Prostate gland (tissue), 2 donors: Measurements from ENCODE around the gene TNFAIP3. TPM values are rescaled to one million over a fixed set of nuclear protein-coding genes. Genes with fewer than 3 reads are reported as not detected.

Experiments used
- DNase-seq: peaks from one replicate; pipeline ENCODE4 v3.0.0-alpha.2; 2019; ENCODE audit warnings: low spot score
- H3K27ac ChIP-seq, 2 donors: fragments of 200-600 bp; sonication (generic); 2 replicates each; pipeline ENCODE4 v1.5.1; 2017 to 2019
- H3K27me3 ChIP-seq: fragments of 200-600 bp; sonication (generic); replicated peaks from 2 replicates; pipeline ENCODE4 v1.5.1; 2019; ENCODE audit not compliant: insufficient read depth
- H3K36me3 ChIP-seq, 2 donors: fragments of 200-600 bp; sonication (generic); 1 replicate in 1 of 2; 2 replicates in 1 of 2; pipeline versions ENCODE4 v1.5.1 to v1.8.1; 2017 to 2019
- H3K4me1 ChIP-seq: fragments of 200-600 bp; sonication (generic); replicated peaks from 2 replicates; pipeline ENCODE4 v1.5.1; 2019
- H3K4me3 ChIP-seq, 2 donors: fragments of 200-600 bp; sonication (generic); 2 replicates each; pipeline ENCODE4 v1.5.1; 2017 to 2019
- H3K9me3 ChIP-seq: fragments of 200-600 bp; sonication (generic); 2 replicates; pipeline ENCODE4 v1.5.1; 2017
- POLR2A ChIP-seq: fragments of 450-650 bp; IDR thresholded peaks from one replicate; pipeline ENCODE4 v1.6.1; 2016; ENCODE audit warnings: antibody characterized with exemption, mild to moderate bottlenecking
- POLR2AphosphoS5 ChIP-seq: sonication (generic); formaldehyde crosslinking; IDR thresholded peaks from one replicate; pipeline ENCODE4 v1.6.1; 2017; ENCODE audit warnings: antibody characterized with exemption
- WGBS: methylation state at CpG from one replicate; pipeline ENCODE4 v1.1.5; 2018; 5-methylcytosine and 5-hydroxymethylcytosine counted together
- intact Hi-C: fragments of 100-400 bp; cut with DNase I; formaldehyde crosslinking; loops from one replicate; pipeline ENCODE4 v1.14.2; 2022
- total RNA-seq, 2 donors: library from RNA; depleted of rRNA; stranded (reverse); fragments of >200 nt; gene quantifications; one replicate each; pipeline ENCODE4 v1.1.0, GENCODE V29; 2016
- TF ChIP-seq, protein P1 (sequence below), 4 experiments: fragments of 200-600 bp in 2 of 4; fragments of 450-650 bp in 2 of 4; sonication (generic) in 2 of 4; IDR thresholded peaks; 1 replicate in 3 of 4; 2 replicates in 1 of 4; pipeline ENCODE4 v1.5.1; 2016 to 2019; ENCODE audit warnings: antibody characterized with exemption in 4 of 4, mild to moderate bottlenecking in 2 of 4, moderate library complexity in 2 of 4

Gene TNFAIP3
- total RNA-seq, 2 donors from 2014 or later = 13.0 to 19.9 TPM

DNA sequence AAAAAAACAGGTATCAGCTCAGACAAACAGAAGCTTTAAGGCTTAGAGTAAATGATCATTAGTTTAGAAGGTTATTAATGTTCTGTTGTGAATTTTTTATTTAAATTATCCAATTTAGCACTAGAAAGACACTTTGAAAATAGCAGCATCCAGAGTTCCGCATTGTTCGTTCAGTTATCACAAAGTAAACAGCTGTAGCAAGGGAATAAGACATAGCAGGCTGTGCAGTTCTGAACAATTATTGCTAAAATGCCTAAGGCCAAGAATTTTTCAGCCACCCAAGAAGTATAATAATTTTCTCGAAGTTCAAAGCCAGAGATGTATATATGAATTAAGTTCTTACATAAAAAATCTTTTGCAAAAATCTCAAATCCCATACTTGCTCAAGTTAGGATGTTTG lies 8.0 kb upstream of the TNFAIP3 start:
- intact Hi-C loops = no loop called here
- Histone ChIP-seq H3K27me3 (no peaks in the 10 kb centered on the region), H3K36me3 (no peaks in the 10 kb centered on the region), H3K4me1 (no peaks in the 10 kb centered on the region), H3K9me3 (no peaks in the 10 kb centered on the region), H3K27ac (no peak overlapping the region), H3K4me3 (no peak overlapping the region)
- TF ChIP-seq, protein P1, sequence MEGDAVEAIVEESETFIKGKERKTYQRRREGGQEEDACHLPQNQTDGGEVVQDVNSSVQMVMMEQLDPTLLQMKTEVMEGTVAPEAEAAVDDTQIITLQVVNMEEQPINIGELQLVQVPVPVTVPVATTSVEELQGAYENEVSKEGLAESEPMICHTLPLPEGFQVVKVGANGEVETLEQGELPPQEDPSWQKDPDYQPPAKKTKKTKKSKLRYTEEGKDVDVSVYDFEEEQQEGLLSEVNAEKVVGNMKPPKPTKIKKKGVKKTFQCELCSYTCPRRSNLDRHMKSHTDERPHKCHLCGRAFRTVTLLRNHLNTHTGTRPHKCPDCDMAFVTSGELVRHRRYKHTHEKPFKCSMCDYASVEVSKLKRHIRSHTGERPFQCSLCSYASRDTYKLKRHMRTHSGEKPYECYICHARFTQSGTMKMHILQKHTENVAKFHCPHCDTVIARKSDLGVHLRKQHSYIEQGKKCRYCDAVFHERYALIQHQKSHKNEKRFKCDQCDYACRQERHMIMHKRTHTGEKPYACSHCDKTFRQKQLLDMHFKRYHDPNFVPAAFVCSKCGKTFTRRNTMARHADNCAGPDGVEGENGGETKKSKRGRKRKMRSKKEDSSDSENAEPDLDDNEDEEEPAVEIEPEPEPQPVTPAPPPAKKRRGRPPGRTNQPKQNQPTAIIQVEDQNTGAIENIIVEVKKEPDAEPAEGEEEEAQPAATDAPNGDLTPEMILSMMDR (IDR thresholded peaks at IDR 0.05) = no peak
- TF ChIP-seq POLR2A = no peak
- no peak for TF ChIP-seq POLR2AphosphoS5
- 78% methylated on average over 3 of the region's 3 CpGs for WGBS
- DNase-seq = no peak

DNA sequence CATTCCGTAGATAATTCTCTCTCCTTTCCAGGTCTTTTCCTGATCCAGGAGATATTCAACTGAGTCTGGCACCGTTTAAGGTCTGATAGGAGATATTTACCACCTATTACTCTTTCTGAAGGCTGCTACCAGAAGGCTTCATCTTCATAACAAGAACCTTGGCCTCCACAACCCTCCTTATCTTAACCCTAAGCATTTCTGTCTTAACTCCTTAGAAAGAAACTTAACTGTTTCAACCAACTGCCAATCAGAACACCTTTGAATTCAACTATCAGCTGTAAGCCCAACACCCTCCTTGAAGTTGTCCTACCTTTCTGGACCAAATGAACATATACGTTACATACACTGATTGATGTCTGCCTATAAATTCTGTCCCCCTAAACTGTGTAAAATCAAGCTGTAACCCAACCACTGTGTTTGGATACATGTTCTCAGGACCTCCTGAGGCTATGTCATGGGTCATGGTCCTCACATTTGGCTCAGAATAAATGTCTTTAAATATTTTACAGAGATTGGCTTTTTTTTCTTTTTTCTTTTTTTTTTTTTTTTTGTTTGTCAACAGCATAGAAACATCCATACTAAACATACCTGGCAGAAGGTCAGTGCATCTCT lies 6.6 kb upstream of the TNFAIP3 start:
- H3K9me3 ChIP-seq = no peaks in the 10 kb centered on the region
- no peak overlapping the region for H3K27ac ChIP-seq
- no peaks in the 10 kb centered on the region for H3K4me1 ChIP-seq
- DNase-seq = no peak
- WGBS = 75% methylated on average over 3 of the region's 3 CpGs
- H3K4me3 ChIP-seq = no peak overlapping the region
- TF ChIP-seq, protein P1 (IDR thresholded peaks at IDR 0.05) = no peak
- TF ChIP-seq POLR2A = no peak
- no peak for TF ChIP-seq POLR2AphosphoS5
- intact Hi-C loops = loop anchor here (10.0 kb wide), 1 partner anchor 244 kb away; the partner anchor contains the start of gene PERP
- H3K36me3 ChIP-seq = no peaks in the 10 kb centered on the region
- no peaks in the 10 kb centered on the region for H3K27me3 ChIP-seq

DNA sequence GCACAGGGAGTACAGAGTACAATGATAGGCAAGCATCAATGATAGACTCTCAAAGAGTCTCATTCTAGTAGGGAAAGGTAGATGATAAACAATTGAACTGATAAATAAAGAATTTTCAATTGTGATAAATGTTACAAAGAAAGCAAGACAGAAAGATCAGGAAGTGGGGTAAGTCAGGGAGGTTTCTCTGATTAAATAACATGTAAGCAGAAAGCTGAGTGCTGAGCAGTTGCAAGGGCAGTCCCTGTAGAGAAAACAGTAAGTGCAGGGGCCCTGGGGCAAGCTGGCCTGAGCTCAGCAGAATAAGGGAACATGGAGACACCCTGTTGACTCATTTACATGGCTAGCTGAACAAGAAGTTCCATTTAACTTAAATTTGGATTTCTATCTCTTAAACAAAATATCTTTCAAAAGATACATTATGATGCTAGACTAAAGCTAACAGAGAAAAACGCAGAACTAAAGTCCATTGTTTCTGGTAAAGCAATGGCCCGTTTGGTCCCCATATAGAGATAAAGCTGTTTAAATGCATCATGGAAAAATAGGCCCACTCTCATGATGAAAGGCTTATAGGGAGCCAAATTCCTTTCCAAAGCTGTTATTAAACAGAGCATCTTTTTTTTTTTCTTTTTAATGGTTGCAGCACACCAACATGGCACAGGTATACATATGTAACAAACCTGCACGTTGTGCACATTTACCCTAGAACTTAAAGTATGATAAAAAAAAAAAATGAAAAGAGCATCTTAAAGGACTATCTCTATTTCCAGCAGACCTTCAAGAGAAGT lies 5.3 kb upstream of the TNFAIP3 start:
- H3K27me3 ChIP-seq = no peaks in the 10 kb centered on the region
- intact Hi-C loops = loop anchor here (10.0 kb wide), 1 partner anchor 243 kb away; the partner anchor contains the start of gene PERP
- no peak overlapping the region for H3K4me3 ChIP-seq
- H3K9me3 ChIP-seq = no peaks in the 10 kb centered on the region
- WGBS = 75% methylated on average over 3 of the region's 3 CpGs
- H3K36me3 ChIP-seq = no peaks in the 10 kb centered on the region
- no peak for DNase-seq
- H3K27ac ChIP-seq = no peak overlapping the region
- no peaks in the 10 kb centered on the region for H3K4me1 ChIP-seq
- no peak for TF ChIP-seq POLR2AphosphoS5
- no peak for TF ChIP-seq POLR2A
- TF ChIP-seq, protein P1 (IDR thresholded peaks at IDR 0.05) = no peak

DNA sequence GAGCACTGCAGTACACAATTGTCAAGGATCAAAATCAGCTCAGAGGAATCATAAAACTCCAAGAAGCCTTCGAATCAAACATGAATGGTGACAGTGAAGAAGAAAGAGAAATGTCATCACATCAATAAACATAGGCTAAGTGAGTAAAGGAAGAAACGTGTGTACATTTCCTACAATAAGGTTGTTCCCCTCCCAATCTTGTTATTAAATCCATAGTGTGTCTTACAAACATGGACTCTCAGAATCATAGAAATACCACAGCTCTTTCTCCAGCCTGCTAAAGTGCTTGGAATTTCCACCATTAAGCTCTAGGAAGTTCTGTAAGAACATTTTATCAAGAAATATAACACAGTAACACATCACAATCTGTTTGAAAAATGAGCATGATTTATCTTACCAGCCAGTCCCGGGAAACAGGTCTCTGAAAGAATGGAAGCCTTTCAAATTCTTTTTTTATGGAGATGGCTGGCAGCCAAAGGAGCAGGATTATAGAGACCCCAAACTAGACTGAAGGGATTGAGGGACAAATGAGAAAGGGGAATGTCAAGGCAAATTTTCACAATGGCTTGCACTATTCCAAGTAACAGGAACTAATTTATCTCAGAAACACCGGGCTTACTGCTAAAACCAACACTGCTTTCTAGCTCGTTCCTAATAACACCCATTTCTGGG lies 4.5 kb upstream of the TNFAIP3 start:
- Histone ChIP-seq H3K4me3 (no peak overlapping the region), H3K27me3 (no peaks in the 10 kb centered on the region), H3K9me3 (no peaks in the 10 kb centered on the region), H3K36me3 (no peaks in the 10 kb centered on the region), H3K4me1 (no peaks in the 10 kb centered on the region), H3K27ac (no peak overlapping the region)
- no peak for TF ChIP-seq POLR2AphosphoS5
- TF ChIP-seq POLR2A = no peak
- TF ChIP-seq, protein P1 (IDR thresholded peaks at IDR 0.05) = no peak
- intact Hi-C loops = loop anchor here (10.0 kb wide), 1 partner anchor 242 kb away; the partner anchor contains the start of gene PERP
- 29% methylated on average over 5 of the region's 5 CpGs for WGBS
- no peak for DNase-seq
